ELF-1 (cell line): ENCODE data around the gene RAB10.
"Not testable (repeated sequence)": the region's sequence is repeated elsewhere in the genome, so short reads cannot be mapped to it uniquely, and the experiment has no call there.

Experiments used
- DNase-seq: peaks from one replicate; pipeline ENCODE4 v3.0.0-alpha.2; 2016; ENCODE audit warnings: low read depth, low spot score

RAB10 gene

DNA sequence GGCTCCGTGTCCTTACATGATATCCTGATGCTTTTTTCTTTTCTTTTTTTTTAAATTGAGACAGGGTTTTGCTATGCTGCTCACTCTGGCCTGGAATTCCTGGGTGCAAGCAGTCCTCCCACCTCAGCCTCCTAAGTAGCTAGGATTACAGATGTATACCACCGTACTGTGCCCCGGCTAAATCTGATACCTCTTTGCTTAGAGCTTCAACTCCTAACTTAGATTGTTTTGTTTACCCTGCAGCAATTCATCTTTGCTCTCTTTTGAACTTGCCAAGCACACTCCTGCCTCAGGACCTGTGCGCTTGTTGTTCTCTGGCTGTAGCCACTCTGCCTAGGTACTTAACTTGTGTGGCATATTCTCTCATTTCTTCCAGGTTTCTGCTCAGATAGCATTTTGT lies 24.5 kb downstream of the RAB10 start:
- DNase-seq: no peak

DNA sequence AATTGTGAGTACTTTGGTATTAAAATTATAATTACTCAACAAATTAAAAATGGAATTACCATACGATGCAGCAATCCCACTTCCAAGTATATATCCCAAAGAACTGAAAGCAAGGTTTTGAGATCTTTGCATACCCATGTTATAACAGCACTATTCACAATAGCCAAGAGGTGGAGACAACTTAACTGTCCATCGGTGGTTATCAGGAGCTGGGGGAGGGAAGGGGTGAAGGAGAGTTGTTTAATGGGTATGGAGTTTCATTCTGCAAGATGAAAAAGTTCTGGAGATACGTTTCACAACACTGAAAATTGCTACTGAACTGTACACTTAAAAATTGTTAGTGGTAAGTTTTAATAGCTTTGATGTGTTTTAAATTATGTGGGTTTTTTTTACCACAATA lies 25.7 kb downstream of the RAB10 start:
- DNase-seq: no peak

DNA sequence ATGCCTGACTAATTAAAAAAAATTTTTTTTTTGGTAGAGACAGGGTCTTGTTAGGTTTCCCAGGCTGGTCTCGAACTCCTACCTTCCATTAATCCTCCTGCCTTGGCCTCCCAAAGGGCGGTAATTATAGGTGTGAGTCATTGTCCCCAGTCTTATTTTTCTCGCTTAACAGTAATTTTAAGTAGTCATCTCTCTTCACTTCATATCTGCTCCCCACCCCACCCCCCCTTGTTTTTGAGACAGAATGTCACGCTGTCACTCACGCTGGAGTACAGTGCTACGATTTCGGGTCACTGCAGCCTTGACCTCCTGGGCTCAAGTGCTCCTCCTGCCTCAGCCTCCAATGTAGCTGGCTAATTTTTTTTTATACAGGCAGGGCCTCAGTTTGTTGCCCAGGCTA lies 27.7 kb downstream of the RAB10 start:
- no peak for DNase-seq

DNA sequence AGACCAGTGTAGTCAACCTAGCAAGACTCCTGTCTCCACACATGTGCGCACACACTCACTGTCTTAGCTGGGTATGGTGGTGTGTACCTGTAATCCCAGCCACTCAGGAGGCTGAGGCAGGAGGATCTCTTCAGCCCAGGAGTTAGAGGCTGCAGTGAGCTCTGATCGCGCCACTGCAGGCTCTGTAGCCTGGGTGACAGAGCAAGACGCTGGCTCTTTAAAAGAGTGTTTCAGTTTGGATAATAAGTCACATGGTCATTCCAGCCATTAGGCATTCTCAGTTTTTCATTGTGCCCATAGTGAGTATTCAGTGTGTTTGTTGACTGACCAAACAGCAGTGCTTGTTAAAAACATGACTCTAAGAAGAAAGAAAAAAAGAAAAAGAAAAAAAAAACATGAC lies 31.0 kb downstream of the RAB10 start:
- DNase-seq: no peak

DNA sequence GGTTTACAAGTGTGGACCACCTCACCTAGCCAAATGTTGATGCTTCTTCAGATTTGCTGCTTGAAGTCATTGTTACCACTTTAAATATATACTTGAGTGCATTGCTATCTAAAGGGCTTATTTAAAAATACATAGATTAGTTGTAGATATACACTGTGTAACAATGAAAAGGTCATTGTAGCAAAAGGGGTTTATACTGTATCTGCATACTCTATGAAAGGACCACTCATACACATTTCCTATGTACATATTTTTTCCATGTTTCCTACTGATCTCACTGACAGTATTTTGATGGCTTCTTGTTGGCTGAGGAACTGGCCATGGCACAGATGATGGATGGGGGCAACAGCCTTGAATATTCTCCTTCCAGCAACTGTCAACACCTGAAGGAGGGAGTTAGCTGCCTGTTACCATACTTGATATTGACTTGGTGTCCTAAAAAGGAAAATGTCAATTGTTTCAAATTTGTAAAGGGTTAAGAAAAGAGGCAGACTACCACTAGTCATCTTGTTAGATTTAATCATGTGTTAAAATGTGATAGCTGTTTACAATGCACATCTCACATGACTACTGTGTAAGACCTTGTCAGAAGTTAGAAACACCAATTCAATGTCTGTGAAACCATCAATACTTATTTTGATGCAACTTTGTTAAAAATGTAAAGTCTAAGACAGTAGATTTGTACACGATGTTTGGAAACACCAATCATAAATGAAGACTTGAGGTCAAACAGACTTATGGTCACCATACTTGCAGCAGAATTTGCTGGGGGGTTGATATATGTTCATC lies 33.5 kb downstream of the RAB10 start:
- no peak for DNase-seq

DNA sequence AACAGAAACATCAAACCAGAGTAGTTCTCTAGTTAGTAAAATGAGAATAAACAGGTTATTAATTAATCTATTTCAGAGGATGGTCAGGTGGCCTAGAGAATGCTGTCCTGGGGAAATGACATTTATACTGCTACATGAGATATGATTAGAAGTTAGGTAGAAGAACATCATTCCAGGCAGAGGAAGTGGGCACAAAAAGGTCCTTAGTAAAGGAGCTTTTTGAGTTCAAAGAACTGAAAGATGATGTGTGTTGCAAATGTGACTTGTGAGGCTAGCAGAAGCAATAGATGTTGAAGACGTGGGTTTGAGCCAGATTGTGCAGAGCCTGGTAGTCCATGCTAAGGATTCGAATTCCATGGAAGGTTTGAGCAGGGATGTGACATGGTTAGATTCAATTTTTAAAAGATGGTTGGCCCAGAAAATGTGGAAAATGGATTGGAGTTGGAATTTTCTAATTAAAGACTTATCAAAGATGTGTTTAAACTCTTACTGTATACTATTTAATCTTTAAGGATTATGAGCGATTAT lies 34.2 kb downstream of the RAB10 start:
- no peak for DNase-seq

DNA sequence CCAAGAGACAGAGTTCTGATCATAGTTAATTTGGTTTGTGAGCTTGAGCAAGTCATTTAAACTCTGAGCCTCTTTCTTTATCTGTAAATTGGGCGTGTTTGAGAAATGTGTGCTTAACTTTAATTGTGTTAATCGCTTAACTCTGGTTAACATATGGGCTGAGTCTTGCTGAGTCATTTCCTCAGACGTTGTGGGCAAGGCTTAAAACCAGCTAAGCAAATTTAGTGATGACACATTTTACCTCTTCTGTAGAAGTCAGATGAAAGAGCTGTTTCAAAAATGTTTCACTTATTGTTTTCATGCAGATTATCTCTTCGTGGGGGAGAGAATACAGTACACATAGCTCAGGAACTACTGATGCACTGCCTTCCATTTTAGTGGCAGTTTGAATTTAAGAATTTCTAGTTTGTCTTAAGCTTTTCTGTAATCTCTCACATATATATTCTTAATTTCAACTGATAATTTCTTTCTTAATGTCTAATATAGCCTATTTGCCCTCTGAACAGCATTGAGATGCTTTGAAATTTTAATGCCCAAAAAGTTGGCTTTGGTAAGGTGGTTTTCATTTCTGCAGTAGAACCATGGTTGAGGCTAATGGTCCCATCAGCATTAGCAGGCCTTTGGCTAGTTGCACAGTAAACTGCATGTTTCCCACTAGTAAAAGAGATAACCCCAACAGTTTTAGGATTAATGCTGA lies 34.9 kb downstream of the RAB10 start:
- no peak for DNase-seq

DNA sequence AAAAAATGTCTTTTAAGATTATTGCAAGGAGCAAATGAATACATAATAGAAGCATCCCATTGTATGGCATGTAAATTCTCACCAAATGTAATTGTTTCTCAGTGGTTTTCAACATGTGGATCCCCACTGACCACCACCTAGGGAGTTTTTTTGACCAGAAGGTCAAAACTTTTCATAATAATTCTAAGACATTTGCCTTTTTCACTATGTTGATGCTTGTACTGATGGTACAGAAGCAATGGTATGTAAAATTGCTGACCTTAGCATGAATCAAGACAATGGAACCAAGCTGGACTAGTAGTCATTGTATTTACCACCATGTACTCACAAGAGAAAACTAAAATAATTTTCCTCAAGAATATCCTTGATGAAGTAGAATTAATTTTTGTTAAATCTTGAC lies 36.8 kb downstream of the RAB10 start:
- DNase-seq: no peak

DNA sequence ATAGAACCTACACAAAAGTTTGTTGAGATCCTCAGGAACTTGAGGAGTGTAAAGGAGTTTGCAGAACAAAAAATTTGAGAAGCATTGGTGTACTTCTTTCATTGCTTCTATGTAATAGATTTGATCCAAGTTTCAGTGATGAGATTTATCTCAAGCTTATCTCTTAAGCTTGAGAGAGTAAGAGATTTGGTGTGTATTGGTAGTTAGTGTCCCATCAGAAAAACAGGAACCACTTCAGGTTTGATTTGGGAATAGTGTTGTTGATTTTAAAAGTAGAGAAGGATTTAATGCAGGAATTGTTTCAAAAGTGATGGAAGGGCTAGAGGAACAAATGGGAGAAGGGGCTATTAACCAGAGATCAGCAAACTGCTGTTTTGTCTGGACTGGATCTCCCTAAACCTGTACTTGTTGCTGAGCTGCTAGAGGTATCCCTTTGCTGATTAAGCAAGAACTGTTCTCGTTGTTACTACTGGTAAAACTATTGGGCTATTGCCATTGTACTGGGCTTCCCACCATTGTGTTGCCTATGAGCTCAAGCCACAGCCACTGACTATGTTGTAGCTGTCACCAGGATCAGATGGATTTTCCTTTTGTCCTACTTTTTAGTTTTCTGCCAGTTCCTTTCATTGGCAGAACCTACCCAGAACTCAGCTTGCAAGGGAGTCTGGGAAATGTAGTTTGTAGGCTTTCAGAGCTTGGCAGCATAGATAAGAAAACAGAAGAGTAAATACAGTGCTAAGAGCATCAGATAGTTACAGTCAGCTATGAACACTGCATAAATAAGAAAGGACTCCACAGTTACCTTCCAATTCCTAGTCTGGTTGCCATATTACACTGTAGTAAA lies 39.3 kb downstream of the RAB10 start:
- no peak for DNase-seq

DNA sequence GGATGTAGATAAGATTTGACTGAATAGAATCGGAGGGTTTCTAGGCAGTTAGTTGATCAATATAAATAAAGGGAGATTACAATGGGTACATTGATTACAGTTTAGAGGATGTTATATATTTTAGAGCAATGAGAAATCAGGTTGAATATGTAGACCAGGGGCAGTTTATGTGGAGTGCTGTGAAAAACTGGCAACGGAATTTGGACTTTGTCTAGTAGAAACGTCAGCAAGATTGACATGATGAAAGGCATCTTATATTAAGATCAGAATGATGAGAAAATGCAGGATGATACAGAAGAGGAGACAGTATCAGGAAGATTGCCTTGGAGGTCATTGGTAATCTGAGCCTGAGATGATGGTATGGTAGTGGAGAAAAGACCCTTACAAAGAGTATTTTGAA lies 39.9 kb downstream of the RAB10 start:
- DNase-seq: no peak

DNA sequence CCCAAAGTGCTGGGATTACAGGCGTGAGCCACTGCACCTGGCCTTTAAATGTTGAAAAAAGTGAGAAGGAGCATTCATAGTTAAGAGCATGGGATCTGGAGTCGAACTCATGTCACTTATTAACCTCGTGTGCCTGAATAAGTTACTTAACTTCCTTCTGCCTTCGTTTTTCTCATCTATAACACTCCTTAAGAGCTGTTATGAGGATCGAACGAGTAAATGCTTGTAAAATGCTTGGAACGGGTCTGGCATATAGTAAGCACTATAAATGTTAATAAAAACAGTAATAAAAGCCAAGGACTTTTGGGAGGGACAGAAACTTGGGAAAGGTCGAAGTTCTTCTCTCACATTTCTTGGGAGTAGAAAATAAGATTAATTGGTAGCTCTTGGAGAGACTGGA lies 40.8 kb downstream of the RAB10 start:
- DNase-seq: no peak

DNA sequence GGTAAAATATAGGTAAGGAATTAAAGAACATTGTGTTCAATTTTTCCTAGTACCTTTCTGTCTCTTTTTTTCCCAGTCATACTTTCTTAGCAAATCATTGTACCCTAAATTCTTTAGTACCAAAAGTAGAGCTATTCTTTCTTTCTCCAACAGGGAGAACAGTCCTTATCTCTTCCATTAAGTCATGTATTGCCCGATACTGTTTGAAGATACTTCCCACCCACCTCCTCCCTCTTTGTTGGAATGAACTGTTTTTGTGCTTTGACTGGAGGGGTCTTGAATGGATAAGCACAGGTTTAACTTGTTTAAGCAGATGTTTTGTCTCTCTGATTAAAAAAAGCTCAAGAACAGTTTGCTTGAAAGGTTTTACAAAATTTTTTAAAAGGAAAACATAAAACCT lies 41.3 kb downstream of the RAB10 start:
- DNase-seq: no peak

DNA sequence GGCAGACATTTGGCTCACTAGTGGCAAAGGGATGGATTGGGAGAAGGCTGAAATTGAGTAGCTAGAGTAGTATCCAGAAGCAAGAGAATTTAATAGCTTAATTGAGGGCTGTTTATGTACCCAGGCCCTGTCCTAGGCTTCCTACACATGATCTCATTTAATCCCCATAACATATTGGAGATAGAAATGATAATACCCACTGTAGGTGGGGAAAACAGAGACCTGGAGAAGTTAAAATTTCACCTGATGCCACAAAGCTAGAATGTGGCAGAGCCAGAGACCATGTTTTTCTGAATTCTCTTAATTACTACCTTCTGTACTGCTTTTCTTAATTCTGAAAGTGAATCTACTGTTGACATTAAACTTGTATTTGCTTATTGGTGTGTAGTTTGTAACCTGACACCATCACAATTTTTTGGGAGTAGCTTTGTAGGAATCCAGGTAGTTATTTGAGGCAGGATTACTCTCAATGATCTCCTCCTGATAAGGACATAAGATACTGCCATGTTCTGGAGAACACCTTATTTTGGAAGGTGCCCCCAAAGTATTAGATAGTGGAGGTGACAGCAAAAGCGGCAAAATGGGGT lies 42.2 kb downstream of the RAB10 start:
- DNase-seq: no peak

DNA sequence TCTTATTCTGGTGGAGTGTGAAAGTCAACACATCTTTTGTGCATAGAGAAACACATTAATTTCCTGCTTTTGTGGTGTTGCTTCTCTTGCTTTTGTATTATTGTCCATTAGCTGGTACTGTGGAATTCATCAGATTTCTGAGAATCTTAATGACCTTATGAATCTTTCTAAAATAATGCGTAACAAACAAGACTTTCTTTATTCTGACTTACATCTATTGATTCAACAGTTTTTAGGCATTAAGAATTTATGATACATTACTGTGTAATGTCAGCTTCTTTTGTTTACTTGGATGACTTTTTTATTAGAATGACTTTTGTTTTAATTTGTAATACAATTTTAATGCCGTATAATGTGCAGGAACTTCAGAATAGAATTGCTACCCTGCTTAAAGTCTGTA lies 43.4 kb downstream of the RAB10 start:
- no peak for DNase-seq

DNA sequence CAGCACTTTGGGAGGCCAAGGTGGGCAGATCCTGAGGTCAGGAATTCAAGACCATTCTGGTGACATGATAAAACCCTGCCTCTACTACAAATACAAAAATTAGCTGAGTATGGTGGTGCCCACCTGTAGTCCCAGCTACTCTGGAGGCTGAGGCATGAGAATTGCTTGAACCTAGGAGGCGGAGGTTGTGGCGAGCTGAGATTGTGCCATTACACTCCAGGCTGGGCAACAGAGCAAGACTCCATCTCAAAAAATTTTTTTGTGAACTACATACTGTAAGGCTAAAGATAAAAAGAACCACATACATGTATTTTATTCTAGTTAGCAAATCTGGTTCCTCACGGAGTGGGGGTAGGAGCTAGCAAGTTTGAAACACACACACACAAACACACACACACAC lies 45.1 kb downstream of the RAB10 start:
- no peak for DNase-seq

DNA sequence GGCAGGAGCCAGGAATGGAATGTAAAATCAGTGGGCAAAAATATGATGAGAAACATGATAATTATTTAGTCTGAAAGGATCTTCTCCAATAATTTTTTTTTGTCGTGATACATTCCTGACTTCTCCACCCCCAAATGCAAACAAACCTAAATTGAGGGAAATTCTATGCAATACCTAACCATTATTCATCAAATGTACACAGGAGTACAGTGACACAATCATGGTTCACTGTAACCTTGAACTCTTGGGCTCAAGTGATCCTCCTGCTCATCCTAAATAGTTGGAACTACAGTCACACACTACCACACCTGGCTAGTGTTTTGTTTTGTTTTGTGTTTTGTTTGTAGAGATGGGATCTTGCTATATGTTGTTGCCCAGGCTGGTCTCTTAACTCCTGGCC lies 46.5 kb downstream of the RAB10 start:
- no peak for DNase-seq

DNA sequence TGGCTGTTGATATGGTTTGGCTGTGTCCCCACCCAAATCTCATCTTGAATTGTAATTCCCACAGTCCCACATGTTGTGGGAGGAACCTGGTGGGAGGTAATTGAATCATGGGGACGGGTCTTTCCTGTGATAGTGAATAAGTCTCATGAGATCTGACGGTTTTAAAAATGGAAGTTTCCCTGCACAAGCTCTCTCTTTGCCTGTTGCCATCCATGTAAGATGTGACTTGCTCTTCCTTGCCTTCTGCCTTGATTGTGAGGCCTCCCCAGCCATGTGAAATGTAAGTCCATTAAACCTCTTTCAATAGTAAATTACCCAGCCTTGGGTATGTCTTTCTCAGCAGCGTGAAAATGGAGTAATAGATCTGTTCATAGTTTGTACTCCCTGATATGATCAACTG lies 47.0 kb downstream of the RAB10 start:
- not testable (repeated sequence) for DNase-seq

DNA sequence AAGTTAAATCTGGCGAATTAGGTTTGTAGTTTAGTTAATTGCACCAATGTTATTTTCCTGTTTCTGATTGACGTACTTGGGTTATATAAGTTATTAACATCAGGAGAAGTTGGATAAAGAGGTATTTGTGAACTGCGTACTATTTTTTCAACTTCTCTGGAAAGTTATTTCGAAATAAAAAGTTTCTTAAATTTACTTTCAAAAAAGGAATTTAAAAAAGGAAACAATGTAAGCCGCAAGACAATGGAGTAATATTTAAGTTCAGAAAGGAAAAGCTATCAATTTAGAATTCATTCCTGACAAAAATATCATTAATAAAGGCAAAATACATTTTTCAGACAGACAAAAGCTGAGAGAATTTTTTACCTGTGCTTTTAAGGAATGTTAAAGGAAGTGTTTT lies 47.7 kb downstream of the RAB10 start:
- no peak for DNase-seq

DNA sequence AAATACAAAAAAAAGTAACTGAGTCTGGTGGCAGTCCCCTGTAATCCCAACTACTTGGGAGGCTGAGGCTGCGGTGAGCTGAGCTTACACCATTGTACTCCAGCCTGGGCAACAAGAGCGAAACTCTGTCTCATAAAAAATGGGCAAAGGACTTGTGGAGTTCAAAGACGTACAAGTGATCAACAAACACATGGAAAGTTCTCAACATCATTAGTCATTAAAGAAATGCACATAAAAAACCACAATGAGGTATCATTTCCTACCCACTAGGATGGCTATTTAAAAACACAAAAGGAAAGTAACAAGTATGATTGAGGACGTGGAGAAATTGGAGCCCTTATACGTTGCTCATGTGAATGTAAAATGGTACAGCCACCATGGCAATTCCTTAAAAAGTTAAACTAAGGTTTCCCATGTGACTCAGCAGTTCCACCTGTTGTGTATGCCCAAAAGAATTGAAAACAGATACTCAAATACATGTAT lies 52.3 kb downstream of the RAB10 start:
- no peak for DNase-seq

DNA sequence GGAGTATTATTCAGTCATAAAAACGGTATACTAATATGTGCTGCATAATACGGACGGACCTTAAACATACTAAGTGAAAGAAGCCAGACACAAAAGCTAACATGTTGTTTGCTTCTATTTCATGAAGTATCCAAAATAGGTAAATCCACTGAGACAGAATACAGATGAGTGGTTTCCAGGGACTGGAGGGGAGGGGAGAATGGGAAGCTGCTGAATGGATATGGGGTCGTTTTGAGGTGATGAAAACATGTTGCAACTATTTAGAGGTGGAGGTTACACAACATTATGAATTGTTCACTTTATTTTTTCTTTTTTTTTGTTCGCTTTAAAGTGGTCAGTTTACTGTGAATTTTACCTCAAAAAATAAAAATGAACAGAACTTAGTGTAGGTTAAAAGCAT lies 52.9 kb downstream of the RAB10 start:
- no peak for DNase-seq

DNA sequence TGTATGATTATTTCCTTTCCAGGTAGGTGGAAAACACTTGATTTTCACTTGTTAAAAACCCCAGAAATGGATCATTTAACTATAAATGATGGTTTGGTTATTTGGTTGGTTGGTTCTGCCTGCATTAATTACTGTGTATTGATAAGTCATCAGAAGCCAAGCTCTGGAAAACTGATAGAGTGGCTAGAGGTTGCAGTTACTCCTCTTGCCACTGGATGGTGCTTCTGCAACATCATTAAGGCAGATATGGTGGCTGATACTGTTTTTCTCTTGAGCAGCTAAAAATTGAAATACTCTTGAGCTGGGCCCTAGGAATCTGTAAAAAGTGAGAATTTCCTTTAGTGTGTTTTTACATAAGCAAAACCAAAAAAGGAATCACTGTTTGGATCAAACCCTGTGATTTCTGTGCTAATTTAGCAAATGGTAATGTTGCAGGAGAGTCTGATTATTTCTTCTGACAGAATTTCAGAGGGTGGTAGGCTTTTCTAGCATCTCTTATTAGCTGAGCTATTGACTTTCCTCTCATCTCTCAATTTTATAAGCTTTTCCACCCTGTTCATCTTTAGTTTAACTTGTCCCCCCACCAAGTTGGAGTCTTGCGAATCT lies 54.3 kb downstream of the RAB10 start:
- DNase-seq: no peak
